Cardiac septum (tissue), 1 donor: Measurements from ENCODE around the gene SPINT2. TPM values are rescaled to one million over a fixed set of nuclear protein-coding genes. Genes with fewer than 3 reads are reported as not detected.
"Not testable (repeated sequence)": the region's sequence is repeated elsewhere in the genome, so short reads cannot be mapped to it uniquely, and the experiment has no call there.

Experiments used
- DNase-seq: peaks from one replicate; pipeline ENCODE4 v3.0.0-alpha.2; 2020; ENCODE audit warnings: low spot score
- intact Hi-C: fragments of 100-400 bp; cut with DNase I; formaldehyde crosslinking; loops from one replicate; pipeline ENCODE4 v1.14.0; 2022
- total RNA-seq: library from RNA; stranded (reverse); fragmentation: NEBNext Ultra II Directional; extraction: Animal tissue kit (Norgen Biotek cat#: 25700); gene quantifications from one replicate; pipeline ENCODE4 v1.2.1, GENCODE V29; 2021
- donor health status: DM: no; HTN: no; CAD: no.

SPINT2 gene
- total RNA-seq, 1 donor from 2014 or later = 17.3 TPM

DNA sequence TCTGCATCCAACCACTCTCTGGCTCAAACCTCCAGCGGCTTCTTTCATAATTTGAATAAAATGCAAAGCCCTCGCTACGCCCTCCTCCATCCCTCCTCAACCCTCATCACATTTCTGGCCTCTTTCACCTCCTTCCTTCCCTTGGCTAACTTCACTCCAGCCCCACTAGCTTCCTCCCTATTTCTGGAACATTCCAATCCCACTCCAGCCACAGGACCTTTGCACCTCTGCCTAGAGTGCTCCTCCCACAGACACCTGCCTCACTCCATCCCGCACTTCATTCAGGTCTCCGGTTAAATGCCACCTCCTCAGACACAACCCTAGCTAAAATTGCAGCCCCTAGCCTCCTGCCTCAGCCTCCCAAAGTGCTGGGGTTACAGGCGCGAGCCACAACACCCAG is 32.5 kb upstream of the SPINT2 start:
- intact Hi-C loops = no loop called here
- no peak for DNase-seq

DNA sequence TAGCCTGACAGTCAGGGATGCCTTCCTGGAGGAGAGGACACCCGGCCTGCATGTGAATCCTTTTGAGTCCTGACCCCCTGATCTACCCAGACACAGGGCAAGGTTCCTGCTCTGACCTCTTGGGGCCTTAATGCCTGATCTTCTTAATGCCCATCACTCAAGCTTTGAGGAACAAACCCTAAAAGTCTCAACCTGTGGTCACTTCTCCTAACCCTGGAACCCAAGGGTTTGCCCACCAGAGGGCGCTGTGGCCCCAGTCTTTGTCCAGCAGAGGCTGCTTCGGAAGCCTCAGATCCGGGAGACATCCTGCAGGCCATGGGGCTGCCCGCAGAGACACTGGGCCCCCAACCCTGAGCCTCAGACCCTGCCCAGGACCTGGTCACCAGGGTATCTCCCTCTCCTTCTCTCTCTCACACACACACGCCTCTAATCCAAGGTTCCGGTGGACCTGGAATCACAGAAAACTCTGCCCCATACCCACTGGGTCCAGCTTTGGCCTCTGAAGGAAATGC is 30.6 kb upstream of the SPINT2 start:
- peak; percentile 89 for DNase-seq
- intact Hi-C loops = loop anchor here (2.0 kb wide), 1 partner anchor 101 kb away; the partner anchor contains the start of gene CATSPERG

DNA sequence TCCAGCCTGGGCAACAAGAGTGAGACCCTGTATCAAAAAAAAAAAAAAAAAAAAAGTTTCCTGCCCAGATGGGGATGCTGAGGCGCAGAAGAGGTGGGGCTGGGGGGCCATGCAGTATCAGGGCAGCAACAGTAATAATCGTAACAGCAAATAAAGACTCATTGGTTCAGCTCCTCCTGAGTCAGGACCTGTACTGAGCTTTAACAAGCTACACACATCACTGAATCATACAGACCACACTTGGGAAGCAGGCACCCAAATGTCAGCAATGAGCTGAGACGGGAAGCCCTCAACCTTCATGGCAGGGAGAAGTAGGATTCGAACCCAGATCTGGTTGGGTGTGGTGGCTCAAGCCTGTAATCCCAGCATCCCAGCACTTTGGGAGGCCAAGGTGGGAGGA is 29.8 kb upstream of the SPINT2 start:
- intact Hi-C loops = loop anchor here (2.0 kb wide), 1 partner anchor 100 kb away; the partner anchor contains the start of gene CATSPERG
- DNase-seq = no peak

DNA sequence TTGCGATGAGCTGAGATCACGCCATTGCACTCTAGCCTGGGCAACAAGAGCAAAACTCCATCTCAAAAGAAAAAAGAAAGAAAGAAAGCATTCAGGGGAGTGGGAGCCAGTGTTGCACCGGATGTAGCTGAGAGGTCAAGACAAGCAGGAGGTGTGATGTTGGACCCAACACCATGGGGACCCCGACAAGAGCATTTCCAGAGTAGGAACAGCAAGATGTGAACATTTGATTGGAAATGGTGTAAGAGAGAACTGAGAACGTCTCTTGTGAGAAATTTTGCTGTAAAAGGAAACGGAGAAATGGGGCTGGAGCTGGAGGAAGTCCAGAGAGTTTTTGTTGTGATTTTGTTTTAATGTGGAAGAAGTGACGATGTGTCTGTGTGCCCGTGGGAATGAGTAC is 24.6 kb upstream of the SPINT2 start:
- no peak for DNase-seq
- intact Hi-C loops = no loop called here

DNA sequence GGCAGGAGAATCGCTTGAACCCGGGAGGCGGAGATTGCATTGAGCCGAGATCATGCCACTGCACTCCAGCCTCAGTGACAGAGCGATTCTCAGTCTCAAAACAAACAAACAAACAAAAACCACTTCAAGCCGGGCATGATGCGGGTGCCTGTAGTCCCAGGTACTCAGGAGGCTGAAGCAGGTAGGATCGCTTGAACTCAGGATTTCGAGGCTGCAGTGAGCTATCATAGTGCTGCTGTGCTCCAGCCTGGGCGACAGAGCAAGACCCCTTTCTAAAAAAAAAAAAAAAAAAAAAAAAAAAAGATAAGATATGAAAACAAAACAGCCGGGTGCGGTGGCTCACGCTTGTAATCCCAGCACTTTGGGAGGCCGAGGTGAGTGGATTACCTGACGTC is 21.1 kb upstream of the SPINT2 start:
- intact Hi-C loops = no loop called here
- DNase-seq = no peak

DNA sequence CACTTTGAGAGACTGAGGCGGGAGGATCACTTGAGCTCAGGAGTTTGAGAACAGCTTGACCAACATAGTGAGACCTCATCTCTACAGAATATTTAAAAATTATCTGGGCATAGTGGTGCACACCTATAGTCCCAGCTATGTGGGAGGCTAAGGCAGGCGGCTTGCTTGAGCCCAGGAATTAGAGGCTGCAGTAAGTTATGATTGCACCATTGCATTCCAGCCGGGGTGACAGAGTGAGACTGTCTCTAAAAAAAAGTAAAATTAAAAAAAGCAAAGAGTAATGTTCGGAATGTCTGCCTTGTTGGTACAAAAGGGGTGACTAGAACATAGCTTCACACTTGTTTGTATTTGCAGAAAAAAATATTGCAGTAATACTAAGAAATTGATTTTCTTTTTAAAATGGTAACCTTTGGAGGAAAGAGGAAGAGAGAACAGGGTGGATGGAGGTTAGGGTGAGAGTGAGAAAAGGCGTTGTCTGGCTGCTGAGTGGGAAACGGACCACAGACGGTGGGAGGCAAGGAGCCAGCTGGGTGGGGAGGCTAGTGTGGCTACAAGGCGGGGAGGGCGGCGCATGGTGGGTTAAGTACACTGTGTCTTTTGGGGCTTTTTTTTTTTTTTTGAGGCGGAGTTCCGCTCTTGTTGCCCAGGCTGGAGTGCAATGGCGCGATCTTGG is 18.4 kb upstream of the SPINT2 start:
- DNase-seq = no peak
- intact Hi-C loops = loop anchor here (5.0 kb wide), 1 partner anchor 76 kb away; no protein-coding TSS in a partner anchor

DNA sequence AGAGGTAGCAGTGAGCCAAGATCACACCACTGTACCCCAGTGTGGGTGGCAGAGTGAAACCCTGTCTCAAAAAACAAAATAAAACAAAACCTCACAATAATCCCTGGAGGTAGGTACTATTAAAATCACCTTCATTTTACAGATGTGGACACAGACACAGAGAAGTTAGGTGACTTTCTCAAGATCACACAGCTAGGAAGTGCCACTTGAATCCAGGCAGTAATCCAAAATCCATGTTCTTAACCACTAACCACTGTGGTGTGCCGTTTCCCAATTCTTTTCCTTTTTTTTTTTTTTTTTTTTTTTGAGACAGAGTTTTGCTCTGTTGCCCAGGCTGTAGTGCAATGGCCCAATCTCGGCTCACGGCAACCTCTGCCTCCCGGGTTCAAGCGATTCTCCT is 17.2 kb upstream of the SPINT2 start:
- no peak for DNase-seq
- intact Hi-C loops = loop anchor here (5.0 kb wide), 1 partner anchor 75 kb away; no protein-coding TSS in a partner anchor

DNA sequence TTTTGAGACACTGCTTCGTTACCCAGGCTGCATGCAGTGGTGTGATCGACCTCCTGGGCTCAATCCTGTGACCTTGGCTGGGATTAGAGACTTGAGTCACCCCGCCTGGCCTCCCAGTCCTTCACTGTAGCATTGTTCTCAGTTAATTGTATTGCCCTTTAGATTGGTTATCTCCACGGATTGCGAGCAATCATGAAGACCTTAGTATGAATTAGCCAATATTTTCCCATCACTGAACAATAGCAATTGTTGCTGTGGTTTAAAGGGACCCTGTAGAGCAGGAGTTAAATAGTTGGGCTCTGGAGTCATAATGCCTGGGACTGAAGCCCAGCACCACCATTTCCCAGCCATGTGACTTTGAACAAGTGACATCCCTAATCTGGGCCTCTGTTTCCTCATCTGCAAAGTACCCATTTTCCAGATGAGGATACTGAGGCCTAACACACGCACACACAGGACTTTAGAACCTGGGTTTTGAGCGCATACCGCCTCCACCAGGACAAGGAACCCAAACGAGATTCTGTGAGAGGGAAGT is 16.6 kb upstream of the SPINT2 start:
- intact Hi-C loops = loop anchor here (5.0 kb wide), 1 partner anchor 74 kb away; no protein-coding TSS in a partner anchor
- no peak for DNase-seq

DNA sequence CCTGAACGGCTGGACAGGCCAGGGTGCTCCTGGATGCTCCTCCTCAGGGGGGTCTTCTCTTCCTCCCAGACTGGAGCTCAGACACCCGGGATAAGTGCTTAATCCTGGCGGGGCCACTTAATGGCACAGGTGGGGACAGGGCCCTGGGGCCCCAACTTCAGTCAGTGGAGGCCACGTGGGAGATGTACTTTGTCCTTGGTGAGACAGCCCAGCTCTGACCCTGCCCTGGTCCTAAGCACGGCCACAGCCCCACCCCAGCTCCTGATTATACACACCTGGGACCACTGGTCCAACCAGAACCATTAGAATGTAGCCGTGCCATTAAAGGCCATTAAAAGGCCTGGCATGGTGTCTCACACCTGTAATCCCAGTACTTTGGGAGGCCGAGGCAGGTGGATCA is 16.0 kb upstream of the SPINT2 start:
- intact Hi-C loops = loop anchor here (5.0 kb wide), 1 partner anchor 74 kb away; no protein-coding TSS in a partner anchor
- no peak for DNase-seq

DNA sequence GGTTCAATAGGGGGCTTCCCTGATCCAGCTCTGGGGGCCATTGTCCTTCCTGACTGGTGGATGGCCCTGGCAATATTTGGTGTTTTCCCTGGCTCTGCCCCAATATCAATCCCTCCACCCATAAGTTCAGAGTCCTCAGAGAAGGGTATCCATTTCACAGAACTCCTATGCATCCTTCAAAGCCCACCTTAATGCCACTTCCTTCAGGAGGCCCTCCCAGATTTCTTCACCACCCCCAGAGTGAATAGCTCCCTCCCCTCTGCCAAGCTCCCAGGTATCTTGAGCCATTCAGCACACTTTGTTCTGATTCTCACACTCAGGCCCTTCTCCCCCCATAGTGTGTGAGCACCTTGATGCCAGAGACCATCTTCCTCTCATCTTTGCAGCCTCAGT is 13.9 kb upstream of the SPINT2 start:
- DNase-seq = no peak
- intact Hi-C loops = no loop called here

DNA sequence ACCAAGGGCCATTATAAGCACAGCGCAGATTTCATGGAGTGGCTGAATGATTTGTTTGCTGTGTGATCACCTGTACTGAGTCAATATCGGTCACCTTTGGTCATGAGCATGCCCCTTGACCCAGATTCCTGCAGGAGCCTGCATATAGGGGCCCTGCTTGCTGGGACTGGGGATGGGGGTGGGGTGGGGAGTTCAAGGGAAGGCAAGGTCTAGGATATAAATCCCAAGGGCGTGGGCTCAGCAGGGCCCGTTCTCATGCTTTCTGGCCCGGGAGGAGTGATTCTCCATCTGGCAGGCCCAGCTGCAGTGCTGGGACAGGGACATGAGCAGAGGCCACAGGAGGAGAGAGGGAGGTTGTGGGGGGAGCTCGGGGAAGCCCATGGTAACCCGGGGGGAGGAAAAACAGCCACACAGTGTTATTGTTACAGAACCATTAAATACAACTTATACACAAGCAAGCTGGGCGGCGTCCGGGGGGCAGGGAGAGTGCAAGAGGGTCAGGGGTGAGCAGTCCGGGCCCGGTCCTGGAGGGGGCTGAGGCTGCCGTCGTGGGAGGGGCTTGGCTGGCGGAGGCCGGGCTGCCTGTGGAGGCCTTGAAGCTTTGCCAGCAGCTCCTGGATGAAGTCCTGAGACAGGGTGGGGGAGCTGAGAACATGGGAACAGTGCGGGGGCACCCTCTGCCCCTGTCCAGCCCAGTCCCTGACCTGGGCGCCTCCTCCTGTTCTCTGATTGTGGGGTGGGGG is 13.4 kb upstream of the SPINT2 start:
- peak; percentile 84 for DNase-seq
- intact Hi-C loops = no loop called here

DNA sequence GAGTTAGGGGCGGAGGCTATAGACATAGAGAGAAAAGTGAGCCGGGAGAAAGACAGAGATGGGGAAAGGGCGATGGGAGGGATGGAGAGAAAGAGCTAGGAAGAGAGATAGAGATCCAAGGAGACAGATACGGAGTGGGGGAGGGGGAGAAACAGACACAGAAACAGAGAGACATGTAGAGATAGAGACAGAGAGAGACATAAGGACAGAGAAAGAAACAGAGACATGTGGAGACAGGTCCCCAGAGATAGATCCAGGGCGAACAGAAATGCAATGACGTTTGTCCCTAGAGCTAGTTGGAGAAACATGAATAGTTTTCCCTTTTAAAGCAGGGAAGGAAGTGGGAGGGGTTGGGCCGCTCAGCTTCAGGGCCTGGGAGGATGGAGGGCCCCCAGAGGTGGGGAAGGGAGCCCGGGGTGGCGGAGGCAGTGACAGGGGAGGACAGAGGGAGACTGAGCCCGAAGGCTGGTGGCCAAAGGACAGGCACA is 12.8 kb upstream of the SPINT2 start:
- intact Hi-C loops = no loop called here
- DNase-seq = no peak

DNA sequence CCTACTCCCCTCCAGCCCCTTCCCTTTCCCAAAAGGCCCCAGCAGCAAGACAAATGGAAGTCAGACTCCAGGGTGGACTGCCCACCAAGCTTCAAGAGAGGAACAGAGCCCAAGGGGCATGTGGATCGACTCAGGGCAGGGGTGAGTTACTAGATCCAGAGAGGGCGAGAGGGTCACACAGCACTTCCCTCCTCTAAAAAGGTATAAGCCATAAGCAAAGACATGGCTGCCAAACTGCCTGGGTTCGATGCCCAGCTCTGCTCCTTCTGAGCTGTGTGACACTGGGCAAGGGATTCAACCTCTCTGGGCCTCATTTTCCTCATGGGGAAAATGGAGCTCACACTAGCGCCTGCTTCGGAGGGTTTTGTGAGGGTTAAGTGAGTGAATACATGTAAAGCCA is 12.0 kb upstream of the SPINT2 start:
- intact Hi-C loops = no loop called here
- no peak for DNase-seq

DNA sequence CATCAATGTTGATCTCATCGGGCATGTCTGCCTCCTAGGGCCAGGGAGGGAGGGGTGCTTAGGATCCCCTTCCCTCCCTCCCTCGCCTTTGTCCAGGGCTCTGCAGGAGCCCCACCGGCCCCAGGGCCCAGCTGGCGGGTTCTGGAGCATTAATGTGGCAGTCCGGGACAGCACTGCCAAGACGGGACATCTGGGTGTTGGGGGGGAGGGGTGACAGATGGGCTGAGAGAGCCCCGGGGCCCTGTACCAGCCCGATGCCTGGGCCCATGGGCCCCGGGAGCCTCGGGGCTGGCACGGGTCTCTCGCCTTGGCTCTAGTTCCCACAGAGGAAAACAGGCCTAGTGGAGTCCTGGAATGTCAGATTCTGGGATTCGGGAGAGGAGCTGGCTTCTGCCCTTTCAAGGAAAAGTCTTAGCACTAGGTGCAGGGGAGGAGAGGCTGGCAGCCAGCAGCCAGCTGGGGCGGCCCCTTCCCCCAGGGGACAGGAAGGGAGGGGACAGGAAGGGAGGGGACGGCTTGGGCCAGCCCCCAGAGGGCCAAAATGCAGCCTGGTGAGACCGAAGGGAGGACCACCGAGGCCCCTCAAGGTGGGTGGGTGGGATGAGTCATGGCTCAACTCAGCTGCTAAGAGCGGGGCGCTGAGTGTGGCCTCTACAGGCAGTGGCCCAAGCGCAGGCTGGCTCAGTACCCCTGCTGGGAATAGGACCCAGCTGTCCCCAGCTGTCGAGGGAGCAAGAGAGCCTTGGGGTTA is 11.3 kb upstream of the SPINT2 start:
- intact Hi-C loops = no loop called here

DNA sequence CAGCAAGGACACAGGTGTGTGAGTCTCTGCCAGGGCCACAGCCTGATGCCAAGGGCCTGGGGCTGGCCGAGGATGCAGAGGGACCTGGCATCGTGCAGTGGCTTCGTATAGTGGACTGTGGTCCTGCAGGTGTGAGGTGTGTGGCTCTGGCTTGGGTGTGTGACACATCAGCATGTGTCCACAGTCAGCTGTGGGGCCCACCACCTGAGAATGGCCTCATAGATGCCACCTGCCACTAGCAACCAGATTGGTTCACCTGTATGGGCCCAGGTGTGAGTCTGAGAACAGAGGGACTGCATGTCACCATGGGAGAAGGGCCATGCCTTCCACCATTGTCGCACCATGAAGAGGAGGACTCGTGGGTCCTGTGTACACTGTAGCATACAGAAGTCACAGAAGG is 10.6 kb upstream of the SPINT2 start:
- no peak for DNase-seq
- intact Hi-C loops = no loop called here

More for the DNA sequence above, 11.3 kb upstream of the SPINT2 start:
- peak; percentile 81 for DNase-seq

DNA sequence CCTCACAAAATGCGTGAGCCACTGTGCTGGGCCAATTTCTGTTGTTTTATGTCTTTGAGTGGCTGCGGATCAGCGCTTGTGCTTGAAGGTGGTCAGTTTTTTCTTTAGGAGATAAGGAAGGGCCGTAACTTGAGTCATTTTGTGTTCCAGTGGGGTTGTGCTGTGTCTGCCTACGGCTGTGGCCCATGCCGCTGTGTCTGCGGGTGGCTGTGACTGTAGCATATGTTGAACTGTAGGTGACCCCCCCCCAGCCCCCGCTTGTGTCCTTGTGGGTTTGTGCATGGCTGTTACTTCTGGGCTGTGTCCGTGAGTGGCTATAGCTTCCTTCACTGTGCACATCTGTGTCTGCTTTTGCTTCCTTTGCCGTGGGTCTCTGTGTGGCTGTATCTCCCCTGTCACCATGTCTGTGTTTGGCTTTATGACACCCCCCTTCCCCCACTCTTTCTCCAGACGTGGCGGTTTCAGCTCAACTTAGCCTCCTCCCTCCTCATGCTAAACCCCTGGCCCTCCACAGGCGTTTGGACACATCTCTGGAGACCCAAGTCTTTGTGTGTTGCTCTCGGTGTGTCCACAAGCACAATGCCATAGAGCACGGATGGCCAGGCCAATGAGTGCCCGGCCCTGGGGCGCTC is 8.9 kb upstream of the SPINT2 start:
- intact Hi-C loops = no loop called here
- DNase-seq = no peak

DNA sequence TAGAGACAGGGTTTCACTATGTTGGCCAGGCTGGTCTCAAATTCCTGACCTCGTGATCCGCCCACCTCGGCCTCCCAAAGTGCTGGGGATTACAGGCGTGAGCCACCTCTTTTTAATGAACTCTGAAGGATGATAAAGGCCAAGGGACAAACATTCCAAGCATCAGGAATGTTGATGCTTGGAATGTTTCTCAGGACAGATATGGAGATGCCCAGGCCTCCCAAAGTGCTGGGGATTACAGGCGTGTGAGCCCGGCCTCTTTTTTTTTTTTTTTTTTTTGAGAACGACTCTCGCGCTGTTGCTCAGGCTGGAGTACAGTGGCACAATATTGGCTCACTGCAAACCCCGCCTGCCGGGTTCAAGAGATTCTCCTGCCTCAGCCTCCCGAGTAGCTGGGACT is 2.4 kb upstream of the SPINT2 start:
- intact Hi-C loops = not testable (repeated sequence)

DNA sequence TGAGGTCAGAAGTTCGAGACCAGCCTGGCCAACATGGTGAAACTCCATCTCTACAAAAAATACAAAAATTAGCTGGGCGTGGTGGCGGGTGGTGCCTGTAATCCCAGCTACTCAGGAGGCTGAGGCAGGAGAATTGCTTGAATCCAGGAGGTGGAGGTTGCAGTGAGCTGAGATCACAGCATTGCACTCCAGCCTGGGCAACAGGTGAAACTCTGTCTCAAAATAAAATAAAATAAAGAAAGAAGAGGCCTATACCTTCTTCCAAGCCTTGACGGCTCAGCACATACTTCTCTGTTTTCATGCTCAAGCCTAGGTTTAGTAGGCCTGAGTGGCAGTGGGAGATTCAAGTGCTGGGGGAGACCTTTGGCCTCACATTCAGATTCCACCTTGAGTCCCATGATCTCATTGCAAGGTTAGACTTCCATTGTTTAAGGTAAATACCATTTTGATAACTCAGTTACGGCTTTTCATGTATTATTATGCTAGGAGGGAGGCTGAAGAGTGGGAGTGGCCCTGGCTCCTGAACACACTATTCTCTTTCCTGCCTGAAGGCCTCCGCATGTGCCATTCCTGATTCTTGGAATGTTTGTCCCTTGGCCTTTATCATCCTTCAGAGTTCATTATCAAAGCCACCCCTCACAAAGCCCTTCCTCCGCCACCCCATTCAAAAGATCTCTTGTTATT is 1.6 kb upstream of the SPINT2 start:
- intact Hi-C loops = no loop called here
- DNase-seq = no peak

More for the DNA sequence above, 2.4 kb upstream of the SPINT2 start:
- DNase-seq = not testable (repeated sequence)
